Epithelial cell of esophagus (primary cell): Measurements from ENCODE around the gene NFIB.

Experiments used
- DNase-seq: peaks from one replicate; pipeline ENCODE4 v3.0.0; 2010; ENCODE audit warnings: low read depth
- H3K4me3 ChIP-seq: 2 replicates; pipeline ENCODE4 v1.5.1; 2011; ENCODE audit warnings: mild to moderate bottlenecking, low read length, control low read depth
- CTCF ChIP-seq: IDR thresholded peaks from 2 replicates; pipeline ENCODE4 v1.5.1; 2011; ENCODE audit warnings: low read depth, mild to moderate bottlenecking, low read length, control low read depth, inconsistent platforms; ENCODE audit not compliant: insufficient read depth; ENCODE audit errors: missing control alignments

The NFIB gene

DNA sequence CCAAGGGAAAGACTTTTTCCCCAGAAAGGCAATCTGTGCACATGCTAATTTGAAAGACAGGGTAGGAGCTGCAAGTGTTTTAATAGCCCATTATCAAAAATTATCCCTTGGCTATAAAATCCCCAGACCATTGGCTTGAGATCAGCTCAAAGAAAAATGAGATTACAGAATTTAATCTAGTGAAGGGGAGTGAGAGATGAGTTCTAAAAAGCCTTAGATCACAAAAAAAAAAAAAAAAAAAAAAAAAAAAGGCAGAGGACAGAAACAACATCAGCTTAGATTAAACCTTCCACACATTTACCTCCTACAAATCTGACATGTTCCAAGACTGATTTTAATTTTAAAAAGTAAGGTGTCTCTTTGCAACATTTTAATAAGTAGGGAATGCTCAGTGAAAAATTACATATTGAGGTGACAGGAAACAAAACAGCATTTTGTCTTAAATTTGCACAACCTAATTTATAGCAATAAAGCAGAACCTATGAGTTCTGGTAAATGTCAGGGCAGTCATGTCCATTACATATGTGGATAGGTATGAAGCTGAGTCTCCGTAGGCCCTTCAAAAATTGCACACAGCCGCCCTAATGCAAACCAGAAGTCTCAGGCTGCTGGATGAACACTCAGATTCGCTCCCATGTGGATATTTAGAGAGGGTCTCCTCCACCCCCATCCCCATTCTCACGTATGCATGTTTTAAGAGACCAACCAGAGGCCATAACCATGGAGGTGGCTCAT lies 43.4 kb downstream of the NFIB start:
- H3K4me3 ChIP-seq: no peak overlapping the region
- no peak for TF ChIP-seq CTCF
- no peak for DNase-seq

- H3K4me3 ChIP-seq: no peak overlapping the region
- no peak for TF ChIP-seq CTCF
- DNase-seq: no peak
Measured at GRCh38 chr9:14269916-14270315, 44.0 kb downstream of the NFIB start.

GRCh38 chr9:14263707-14264483 lies 50.0 kb downstream of the NFIB start:
- TF ChIP-seq CTCF: no peak
- DNase-seq: no peak
- H3K4me3 ChIP-seq: no peak overlapping the region

GRCh38 chr9:14262827-14263226 lies 51.1 kb downstream of the NFIB start:
- H3K4me3 ChIP-seq: no peak overlapping the region
- no peak for TF ChIP-seq CTCF
- DNase-seq: no peak

DNA sequence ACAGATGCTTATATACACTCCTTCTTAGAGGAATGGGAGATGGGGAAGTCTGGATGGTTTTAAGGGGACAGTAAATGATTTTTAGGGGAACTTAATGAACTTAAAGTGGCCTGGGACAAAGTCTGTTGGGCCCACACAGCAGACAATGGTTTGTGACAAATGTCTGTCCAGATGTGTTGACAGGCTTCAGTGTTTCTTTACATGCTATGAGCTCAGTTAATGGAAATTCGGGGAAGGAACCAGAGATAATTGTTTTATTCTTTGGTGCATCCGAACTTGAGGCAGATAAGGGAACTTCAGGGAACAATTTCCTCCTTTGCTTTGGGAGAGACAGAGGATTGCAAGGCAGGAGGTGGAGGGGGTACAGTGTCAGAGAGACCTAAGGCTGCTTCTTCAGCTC lies 52.3 kb downstream of the NFIB start:
- no peak for TF ChIP-seq CTCF
- H3K4me3 ChIP-seq: no peak overlapping the region
- no peak for DNase-seq

DNA sequence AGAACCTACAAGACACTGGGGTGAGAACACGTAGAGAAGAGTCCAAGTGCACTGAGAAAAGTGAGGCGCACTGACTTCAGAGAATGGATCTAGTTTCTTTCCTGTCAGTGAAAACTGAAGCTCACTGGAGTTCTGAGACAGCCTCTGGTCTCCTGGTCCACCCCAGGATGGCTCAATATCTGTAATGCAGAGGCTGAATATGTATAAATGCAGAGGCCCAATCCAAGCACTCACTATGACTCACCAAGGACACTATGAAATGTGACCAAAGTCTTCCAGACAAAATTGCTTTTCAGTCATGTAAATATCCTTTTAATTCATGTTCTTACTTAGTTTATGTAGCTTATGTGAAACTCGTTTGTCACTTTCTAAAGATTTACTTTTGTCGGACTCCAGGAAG lies 53.8 kb downstream of the NFIB start:
- H3K4me3 ChIP-seq: no peak overlapping the region
- DNase-seq: peak; percentile 35
- no peak for TF ChIP-seq CTCF
